T1000 (cell line): Measurements from ENCODE around the gene VPS26A.

Source experiments
- DNase-seq: peaks from one replicate; lab custom pipeline; 2025; ENCODE audit warnings: mixed read lengths; lab: John Stamatoyannopoulos, UW

Gene VPS26A

GRCh38 chr10:69176823-69177222 is 52.8 kb downstream of the VPS26A start:
- no peak for DNase-seq

GRCh38 chr10:69179089-69179742 is 55.2 kb downstream of the VPS26A start:
- DNase-seq: no peak

GRCh38 chr10:69179743-69180524 is 56.0 kb downstream of the VPS26A start, which contains the start of gene SUPV3L1:
Gene SUPV3L1 (plus strand): TSS chr10:69180234. CDS start chr10:69180292, 58 bp downstream.
- peak; percentile 97 for DNase-seq

- no peak for DNase-seq
These were observed 56.7 kb downstream of the VPS26A start for GRCh38 chr10:69180525-69181204.

DNA sequence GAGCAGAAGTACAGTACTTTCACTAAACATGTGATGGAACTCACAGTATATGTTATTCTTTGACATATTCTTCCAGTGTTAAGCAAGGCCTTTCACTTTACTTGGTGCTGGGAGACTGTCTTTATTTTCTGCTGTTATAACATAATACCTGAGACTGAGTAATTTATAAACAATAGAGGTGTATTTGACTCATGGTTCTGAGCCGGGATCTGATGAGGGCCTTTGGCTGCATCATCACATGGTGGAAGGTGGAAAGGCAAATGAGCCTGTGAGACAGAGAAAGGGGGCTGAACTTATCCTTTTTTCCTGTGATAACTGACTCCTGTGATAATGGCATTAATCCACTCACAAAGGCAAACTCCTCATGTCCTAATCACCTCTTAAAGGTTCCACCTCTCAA is 57.5 kb downstream of the VPS26A start:
- no peak for DNase-seq

- no peak for DNase-seq
These were observed 58.0 kb downstream of the VPS26A start for GRCh38 chr10:69182005-69182404.

DNA sequence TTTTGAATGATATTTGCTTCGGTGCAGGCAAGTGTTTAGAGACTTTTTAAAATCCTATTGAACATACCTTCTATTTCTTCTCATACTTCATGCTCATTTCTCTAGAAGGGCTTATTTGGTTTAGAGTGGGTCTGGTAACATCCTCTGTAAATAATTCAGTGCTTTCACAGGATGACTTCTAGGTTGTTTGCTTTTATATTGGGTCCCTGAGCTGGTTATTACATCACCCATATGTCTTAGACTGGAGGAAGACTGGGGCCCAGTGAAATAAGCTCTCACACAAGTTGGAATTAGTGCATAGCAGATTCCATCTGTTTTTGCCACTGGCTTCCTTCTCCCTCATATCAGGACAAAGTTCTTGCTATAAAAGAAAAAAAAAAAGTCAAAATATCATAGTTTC is 62.5 kb downstream of the VPS26A start:
- no peak for DNase-seq

DNA sequence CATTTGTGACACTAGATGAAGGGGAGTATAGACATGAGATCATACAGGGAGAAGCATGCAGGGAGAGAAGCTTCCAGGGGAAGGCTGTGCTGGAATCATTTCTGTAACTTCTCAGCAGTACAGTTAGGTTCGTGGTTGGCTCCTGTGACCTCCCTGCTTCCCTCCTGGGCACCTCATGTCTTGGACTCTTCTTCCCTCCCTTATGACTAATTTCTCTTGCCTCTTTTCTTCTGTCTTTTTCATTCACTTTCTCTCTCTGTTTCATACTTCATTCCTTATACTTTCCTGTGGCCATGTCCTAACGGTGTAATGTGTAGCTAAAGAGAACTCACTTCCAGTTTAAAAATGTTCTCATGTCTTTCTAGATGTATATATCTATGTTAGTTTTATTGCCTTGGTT is 77.1 kb downstream of the VPS26A start:
- DNase-seq: no peak

GRCh38 chr10:69202332-69202731 is 78.4 kb downstream of the VPS26A start:
- no peak for DNase-seq

- no peak for DNase-seq
These were observed 84.8 kb downstream of the VPS26A start for GRCh38 chr10:69208761-69209160.

GRCh38 chr10:69209787-69210484 is 86.0 kb downstream of the VPS26A start:
- no peak for DNase-seq

GRCh38 chr10:69211104-69211503 is 87.1 kb downstream of the VPS26A start:
- no peak for DNase-seq

GRCh38 chr10:69211524-69211923 is 87.5 kb downstream of the VPS26A start:
- no peak for DNase-seq

DNA sequence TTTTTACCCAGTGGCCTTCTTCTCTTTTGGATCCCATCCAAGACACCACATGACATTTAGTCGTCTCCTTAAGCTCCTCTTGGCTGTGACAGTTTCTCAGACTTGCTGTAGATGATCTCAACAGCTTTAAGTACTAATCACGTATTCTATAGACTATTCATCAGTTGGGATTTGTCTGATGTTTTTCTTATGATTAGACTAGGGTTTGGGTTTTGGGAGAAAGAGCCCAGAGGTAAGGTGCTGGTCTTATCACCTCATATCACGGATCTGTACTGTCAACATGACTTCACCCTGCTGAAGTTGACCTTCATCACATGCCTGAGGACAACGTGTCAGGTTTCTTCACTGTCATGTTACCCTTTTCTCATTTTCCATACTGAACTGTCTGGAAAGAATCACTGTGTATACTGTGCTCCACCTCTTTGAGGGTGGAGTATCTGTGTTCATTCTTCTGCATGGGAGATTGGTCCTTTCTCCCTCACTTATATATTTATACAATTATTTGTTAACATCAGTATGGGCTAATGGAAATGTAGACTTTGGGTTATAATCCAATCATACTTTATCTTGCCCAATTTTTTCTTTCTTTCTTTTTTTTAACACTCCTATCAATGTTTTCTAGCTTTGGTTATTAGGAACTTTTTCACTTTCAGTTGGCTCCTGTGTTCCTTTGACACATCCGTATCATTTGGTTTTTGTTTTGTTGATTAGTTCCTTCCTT is 89.8 kb downstream of the VPS26A start:
- DNase-seq: no peak

DNA sequence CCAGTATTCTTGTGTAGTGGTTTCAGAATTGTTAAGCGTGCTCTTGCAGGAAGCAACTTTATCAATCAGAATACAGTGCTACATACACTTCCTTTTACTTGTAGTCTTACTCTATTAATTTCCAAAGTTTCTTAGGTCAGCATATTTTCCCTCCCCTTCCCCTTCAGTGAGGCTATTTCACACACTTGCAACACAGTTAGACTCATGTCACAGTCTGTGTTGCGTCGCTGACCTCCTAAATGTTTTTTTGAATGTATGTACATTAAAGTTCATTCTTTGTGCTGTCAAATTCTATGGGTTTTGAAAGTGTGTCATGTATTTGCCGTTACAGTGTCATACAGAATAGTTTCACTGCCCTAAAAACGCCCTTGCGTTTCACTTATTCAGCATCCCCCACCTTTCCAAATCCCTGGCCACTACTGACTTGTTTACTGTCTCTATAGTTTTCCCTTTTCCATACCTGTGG is 90.7 kb downstream of the VPS26A start:
- DNase-seq: no peak

GRCh38 chr10:69215405-69216171 is 91.6 kb downstream of the VPS26A start:
- DNase-seq: no peak

DNA sequence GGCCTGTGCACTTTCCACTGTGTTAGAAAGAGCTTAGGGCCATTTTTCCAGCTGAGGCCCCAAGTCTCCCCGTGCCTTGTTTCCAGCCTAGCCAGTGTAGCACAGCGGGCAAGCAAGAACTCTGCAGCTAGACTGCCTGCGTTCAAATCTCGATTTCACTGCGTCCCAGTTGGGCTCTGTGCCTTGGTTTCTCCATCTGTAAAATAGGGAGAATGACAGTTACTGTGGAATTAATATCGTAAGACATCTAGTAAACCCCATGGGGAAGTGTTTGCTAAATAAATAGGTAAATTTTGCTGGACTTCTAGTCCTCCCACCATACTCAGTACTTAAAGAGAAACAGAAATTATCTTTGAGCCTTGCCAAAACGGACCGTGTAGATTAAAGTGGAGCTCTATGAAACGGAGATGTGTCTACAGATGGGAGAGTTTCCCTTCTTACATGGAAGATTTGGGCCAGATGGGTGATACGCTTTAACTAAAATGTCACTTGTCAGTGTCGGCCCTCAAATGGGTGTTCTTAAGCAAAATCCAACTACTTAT is 92.7 kb downstream of the VPS26A start:
- no peak for DNase-seq

GRCh38 chr10:69217119-69217754 is 93.3 kb downstream of the VPS26A start:
- DNase-seq: no peak

- no peak for DNase-seq
These were observed 94.9 kb downstream of the VPS26A start for GRCh38 chr10:69218831-69219230.

- DNase-seq: no peak
These were observed 96.1 kb downstream of the VPS26A start, which contains the start of gene HKDC1 for GRCh38 chr10:69220041-69220451. Gene HKDC1 (plus strand): TSS chr10:69220332. CDS start chr10:69220436, 104 bp downstream.
